Activated naive CD8-positive, alpha-beta T cell treated with anti-CD3 and anti-CD28 coated beads, Interleukin-2, amount 50 U/mL, for 24 hours (primary cell): Measurements from ENCODE around the gene NDUFAF8.

Experiments
- ATAC-seq: fragments of 150-1000 bp; cut with Tn5 transposase; one replicate; pipeline ENCODE4 v1.10.0; 2021
- DNase-seq: peaks from one replicate; pipeline ENCODE4 v3.0.0; 2021
- H3K27ac Mint-ChIP-seq: one replicate; pipeline ENCODE4 v1.8.0; 2021; ENCODE audit warnings: mild to moderate bottlenecking, mixed read lengths
- H3K27me3 Mint-ChIP-seq: one replicate; pipeline ENCODE4 v1.8.0; 2021; ENCODE audit warnings: mixed read lengths
- H3K36me3 Mint-ChIP-seq: one replicate; pipeline ENCODE4 v1.8.0; 2021; ENCODE audit warnings: low read depth, mixed read lengths
- H3K4me1 Mint-ChIP-seq: one replicate; pipeline ENCODE4 v1.8.0; 2021; ENCODE audit warnings: mixed read lengths
- H3K4me3 Mint-ChIP-seq: one replicate; pipeline ENCODE4 v1.8.0; 2021; ENCODE audit warnings: mild to moderate bottlenecking, moderate library complexity, mixed read lengths
- H3K9me3 Mint-ChIP-seq: one replicate; pipeline ENCODE4 v1.8.0; 2021; ENCODE audit warnings: mixed read lengths

Gene NDUFAF8

GRCh38 chr17:81273698-81274470, 34.8 kb downstream of the NDUFAF8 start:
- no peak for ATAC-seq
- Mint-ChIP-seq H3K9me3 (no peaks in the 10 kb centered on the region), H3K27ac (no peak overlapping the region), H3K36me3 (peaks cover 19% of the 10 kb centered on the region), H3K4me3 (no peak overlapping the region), H3K4me1 (no peaks in the 10 kb centered on the region), H3K27me3 (no peaks in the 10 kb centered on the region)
- no peak for DNase-seq

GRCh38 chr17:81274471-81274855, 35.3 kb downstream of the NDUFAF8 start:
- no peaks in the 10 kb centered on the region for H3K9me3 Mint-ChIP-seq
- H3K27ac Mint-ChIP-seq, result no peak overlapping the region

GRCh38 chr17:81276781-81277180, 37.7 kb downstream of the NDUFAF8 start:
- H3K36me3 Mint-ChIP-seq, result peaks cover 28% of the 10 kb centered on the region
- no peak for ATAC-seq
- no peak for DNase-seq
- no peak overlapping the region for H3K4me3 Mint-ChIP-seq
- no peaks in the 10 kb centered on the region for H3K9me3 Mint-ChIP-seq
- H3K4me1 Mint-ChIP-seq, result no peaks in the 10 kb centered on the region
- H3K27ac Mint-ChIP-seq, result no peak overlapping the region
- H3K27me3 Mint-ChIP-seq, result no peaks in the 10 kb centered on the region

More at GRCh38 chr17:81274471-81274855, 35.3 kb downstream of the NDUFAF8 start:
- ATAC-seq (no peak), DNase-seq (no peak)
- no peaks in the 10 kb centered on the region for H3K4me1 Mint-ChIP-seq
- no peak overlapping the region for H3K4me3 Mint-ChIP-seq
- H3K27me3 Mint-ChIP-seq, result no peaks in the 10 kb centered on the region
- H3K36me3 Mint-ChIP-seq, result peaks cover 22% of the 10 kb centered on the region

DNA sequence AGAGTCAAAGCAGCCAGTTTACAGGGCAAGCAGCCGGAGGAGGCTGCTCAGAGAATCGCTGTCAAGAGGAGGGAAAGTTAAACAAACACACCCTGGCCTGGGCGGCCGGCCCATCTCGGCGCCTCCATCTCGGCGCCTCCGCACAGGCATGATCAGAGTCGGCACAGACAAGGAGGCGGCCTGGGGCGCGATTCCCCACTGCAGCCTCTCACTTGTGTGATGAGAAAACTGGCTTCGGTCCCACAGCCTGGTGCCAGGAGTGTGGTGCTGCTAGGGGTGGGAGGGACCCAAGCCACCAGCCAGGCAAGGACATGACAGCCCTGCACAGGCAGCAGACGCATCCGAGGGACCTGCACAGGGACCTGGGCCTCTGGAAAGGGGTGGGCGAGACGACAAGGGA, 38.3 kb downstream of the NDUFAF8 start:
- Mint-ChIP-seq H3K4me1 (no peaks in the 10 kb centered on the region), H3K27me3 (no peaks in the 10 kb centered on the region), H3K36me3 (peaks cover 27% of the 10 kb centered on the region), H3K4me3 (no peak overlapping the region), H3K27ac (no peak overlapping the region), H3K9me3 (no peaks in the 10 kb centered on the region)
- no peak for ATAC-seq
- no peak for DNase-seq

DNA sequence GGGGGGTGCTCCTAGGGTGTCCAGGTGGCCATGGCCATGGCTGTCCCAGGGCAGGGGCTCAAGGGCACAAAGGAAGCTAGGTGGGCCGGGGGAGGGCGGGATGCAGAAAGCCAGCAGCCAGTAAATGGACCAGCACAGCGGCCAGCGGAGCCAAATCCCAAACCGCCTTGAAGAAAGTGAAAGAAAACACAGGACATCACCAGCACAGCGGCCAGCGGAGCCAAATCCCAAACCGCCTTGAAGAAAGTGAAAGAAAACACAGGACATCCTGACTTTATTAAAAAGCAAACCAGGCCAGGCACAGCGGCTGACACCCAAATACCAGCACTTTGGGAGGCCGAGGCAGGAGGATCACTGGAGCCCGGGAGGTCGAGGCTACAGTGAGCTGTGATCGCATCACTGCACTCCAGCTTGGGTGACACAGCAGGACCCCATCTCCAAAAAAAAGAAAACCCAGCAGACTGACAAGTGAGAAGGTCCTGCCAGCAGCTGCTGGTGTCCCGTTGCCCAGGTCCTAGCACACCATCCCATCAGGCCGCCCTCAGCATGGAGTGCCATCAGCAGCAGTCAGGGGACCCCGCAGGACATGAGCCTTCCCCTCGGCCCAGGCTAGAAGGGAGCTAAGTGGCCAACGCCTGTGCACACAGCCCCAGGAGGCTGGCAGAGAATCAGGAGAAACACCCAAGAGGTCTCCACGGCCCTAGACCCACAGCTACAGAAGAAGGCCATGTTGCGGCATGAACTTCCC, 39.0 kb downstream of the NDUFAF8 start:
- DNase-seq (no peak), ATAC-seq (no peak)
- Mint-ChIP-seq H3K27me3 (no peaks in the 10 kb centered on the region), H3K4me3 (no peak overlapping the region), H3K36me3 (peaks cover 23% of the 10 kb centered on the region), H3K27ac (no peak overlapping the region), H3K4me1 (no peaks in the 10 kb centered on the region), H3K9me3 (no peaks in the 10 kb centered on the region)

- Mint-ChIP-seq H3K9me3 (no peaks in the 10 kb centered on the region), H3K36me3 (peaks cover 21% of the 10 kb centered on the region), H3K27me3 (no peaks in the 10 kb centered on the region), H3K4me3 (no peak overlapping the region), H3K27ac (no peak overlapping the region), H3K4me1 (no peaks in the 10 kb centered on the region)
- DNase-seq (no peak), ATAC-seq (no peak)
Measured at GRCh38 chr17:81278831-81279230, 39.7 kb downstream of the NDUFAF8 start.

- ATAC-seq (no peak), DNase-seq (no peak)
- H3K4me3 Mint-ChIP-seq, result no peak overlapping the region
- no peaks in the 10 kb centered on the region for H3K27me3 Mint-ChIP-seq
- no peak overlapping the region for H3K27ac Mint-ChIP-seq
- no peaks in the 10 kb centered on the region for H3K9me3 Mint-ChIP-seq
- peaks cover 4% of the 10 kb centered on the region for H3K4me1 Mint-ChIP-seq
- peaks cover 24% of the 10 kb centered on the region for H3K36me3 Mint-ChIP-seq
Measured at GRCh38 chr17:81279278-81280275, 40.5 kb downstream of the NDUFAF8 start.

GRCh38 chr17:81280571-81280970, 41.5 kb downstream of the NDUFAF8 start:
- no peak for DNase-seq
- H3K4me1 Mint-ChIP-seq, result peaks cover 11% of the 10 kb centered on the region
- ATAC-seq, result no peak
- H3K9me3 Mint-ChIP-seq, result no peaks in the 10 kb centered on the region
- H3K27me3 Mint-ChIP-seq, result no peaks in the 10 kb centered on the region
- H3K27ac Mint-ChIP-seq, result no peak overlapping the region
- H3K4me3 Mint-ChIP-seq, result no peak overlapping the region
- H3K36me3 Mint-ChIP-seq, result peaks cover 22% of the 10 kb centered on the region

DNA sequence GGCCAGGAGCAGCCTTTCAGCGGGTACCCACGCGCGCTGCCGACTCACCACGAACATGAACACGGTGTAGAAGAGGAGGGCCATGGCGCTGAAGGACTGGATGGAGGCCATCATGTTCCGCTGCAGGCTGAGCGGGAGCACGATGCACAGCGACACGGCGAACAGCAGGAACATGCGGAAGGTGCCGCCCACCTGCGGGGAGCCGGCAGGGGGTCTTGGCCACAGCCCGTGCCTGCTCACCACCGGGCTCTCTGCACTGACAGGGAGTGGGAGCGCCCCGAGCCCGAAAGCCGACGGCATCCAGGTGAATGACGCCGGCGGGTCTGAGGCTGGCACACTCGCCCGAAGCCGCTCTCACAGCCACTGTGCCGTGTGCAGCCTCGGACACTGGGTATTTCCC, 43.0 kb downstream of the NDUFAF8 start:
- DNase-seq (no peak), ATAC-seq (no peak)
- peaks cover 27% of the 10 kb centered on the region for H3K4me1 Mint-ChIP-seq
- no peaks in the 10 kb centered on the region for H3K9me3 Mint-ChIP-seq
- no peak overlapping the region for H3K4me3 Mint-ChIP-seq
- H3K27me3 Mint-ChIP-seq, result no peaks in the 10 kb centered on the region
- H3K36me3 Mint-ChIP-seq, result peaks cover 18% of the 10 kb centered on the region
- H3K27ac Mint-ChIP-seq, result no peak overlapping the region

- Mint-ChIP-seq H3K9me3 (no peaks in the 10 kb centered on the region), H3K36me3 (peaks cover 18% of the 10 kb centered on the region), H3K27ac (no peak overlapping the region), H3K4me1 (peaks cover 27% of the 10 kb centered on the region), H3K4me3 (no peak overlapping the region), H3K27me3 (no peaks in the 10 kb centered on the region)
- no peak for ATAC-seq
- no peak for DNase-seq
Measured at GRCh38 chr17:81282876-81283275, 43.8 kb downstream of the NDUFAF8 start.

DNA sequence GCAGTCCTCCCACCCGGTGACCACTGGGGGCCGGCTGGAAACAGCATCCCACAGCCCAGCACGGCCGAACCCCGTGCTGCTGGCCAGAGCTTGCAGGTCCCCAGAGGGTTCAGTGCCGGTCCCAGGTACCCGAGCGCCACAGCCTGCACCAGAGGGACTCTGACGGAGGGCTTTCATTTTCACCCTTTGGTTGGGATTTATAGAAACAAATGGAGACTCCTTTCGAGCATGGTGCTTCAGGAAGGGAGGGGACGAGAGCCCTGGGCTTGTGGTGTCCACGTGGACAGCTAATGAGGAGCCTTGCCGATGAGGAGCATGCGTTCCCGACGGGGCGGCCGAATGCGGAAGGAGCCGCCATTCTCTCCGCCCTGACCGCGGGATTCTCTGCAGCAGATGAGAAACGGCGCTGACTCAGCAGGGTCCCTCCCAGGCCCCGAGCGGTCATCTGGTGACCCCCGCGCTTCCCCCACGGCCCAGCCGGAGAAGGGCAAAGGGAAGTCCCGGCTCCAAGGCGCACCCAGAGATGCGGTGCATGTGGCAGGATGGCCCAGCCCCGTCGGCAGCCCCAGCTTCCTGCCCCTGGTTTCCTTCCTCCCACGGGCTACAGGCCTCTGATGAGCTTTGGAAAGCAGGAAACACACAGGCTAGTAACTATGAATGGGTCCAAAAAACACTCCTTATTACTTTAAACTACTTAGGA, 46.2 kb downstream of the NDUFAF8 start:
- peak; percentile 72 for DNase-seq
- peaks cover 27% of the 10 kb centered on the region for H3K4me1 Mint-ChIP-seq

DNA sequence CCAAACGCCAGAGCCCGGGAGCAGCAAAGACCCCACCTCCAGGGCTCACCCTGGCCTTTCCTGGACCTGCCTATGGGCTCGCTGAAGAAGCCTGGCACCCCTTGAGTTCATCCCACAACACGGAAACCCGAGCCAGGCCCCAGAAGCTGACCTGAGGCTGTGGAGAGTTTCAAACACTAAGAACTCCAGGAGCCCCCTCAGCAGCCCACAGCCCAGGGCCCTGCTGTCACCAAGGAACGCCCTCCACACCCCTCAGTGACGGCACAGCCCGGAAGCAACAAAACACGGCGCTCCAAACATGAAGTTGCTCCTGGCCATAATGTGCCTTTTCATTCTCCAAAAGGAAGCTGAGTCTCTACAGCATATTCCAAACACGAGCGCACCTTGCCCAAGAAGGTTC, 46.8 kb downstream of the NDUFAF8 start:
- DNase-seq, result no peak
- peak overlapping the region; percentile 90 for H3K27ac Mint-ChIP-seq
- ATAC-seq, result no peak

More for the DNA sequence above, 46.2 kb downstream of the NDUFAF8 start:
- H3K27ac Mint-ChIP-seq, result peak overlapping the region; percentile 90
- ATAC-seq, result peak; percentile 87
- H3K4me3 Mint-ChIP-seq, result peak overlapping the region; percentile 83
- H3K9me3 Mint-ChIP-seq, result no peaks in the 10 kb centered on the region
- no peaks in the 10 kb centered on the region for H3K27me3 Mint-ChIP-seq
- H3K36me3 Mint-ChIP-seq, result peaks cover 13% of the 10 kb centered on the region

DNA sequence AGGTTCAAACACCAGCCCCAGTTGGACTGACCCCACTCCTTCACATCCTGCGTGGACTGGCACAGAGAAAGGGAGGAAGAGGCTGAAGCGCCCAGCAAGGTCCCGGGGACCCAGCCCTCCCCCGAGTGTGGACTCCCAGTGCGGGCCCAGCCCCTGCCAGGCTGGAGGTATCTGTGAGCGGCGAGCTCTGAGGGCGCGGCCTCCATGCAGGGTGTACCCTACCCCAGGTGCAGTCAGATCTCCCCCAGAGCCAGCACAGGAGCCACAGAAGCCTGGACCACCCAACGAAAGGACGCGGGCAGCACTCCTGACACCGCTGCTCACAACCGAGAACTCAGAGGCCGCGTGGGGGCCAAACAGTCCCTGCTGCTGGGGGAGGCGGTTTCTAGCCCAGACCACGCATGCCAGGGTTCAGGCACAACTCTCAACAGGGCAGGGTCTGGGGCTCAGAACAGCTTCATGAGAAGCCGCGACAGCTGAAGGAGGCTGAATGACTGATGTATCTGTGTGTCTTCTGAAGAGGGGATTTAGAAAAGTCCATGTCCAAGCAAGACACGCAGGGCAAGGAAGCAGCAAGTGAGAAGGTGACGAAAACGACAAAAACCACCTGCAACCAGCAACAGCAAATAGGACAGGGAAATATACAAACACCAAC, 47.5 kb downstream of the NDUFAF8 start:
- ATAC-seq, result no peak
- H3K36me3 Mint-ChIP-seq, result peaks cover 13% of the 10 kb centered on the region
- H3K4me1 Mint-ChIP-seq, result peaks cover 30% of the 10 kb centered on the region
- no peaks in the 10 kb centered on the region for H3K27me3 Mint-ChIP-seq
- DNase-seq, result no peak
- H3K27ac Mint-ChIP-seq, result peak overlapping the region; percentile 90
- H3K9me3 Mint-ChIP-seq, result no peaks in the 10 kb centered on the region
- H3K4me3 Mint-ChIP-seq, result peak overlapping the region; percentile 83

More for the DNA sequence above, 46.8 kb downstream of the NDUFAF8 start:
- H3K9me3 Mint-ChIP-seq, result no peaks in the 10 kb centered on the region
- H3K4me3 Mint-ChIP-seq, result peak overlapping the region; percentile 83
- peaks cover 13% of the 10 kb centered on the region for H3K36me3 Mint-ChIP-seq
- peaks cover 28% of the 10 kb centered on the region for H3K4me1 Mint-ChIP-seq
- H3K27me3 Mint-ChIP-seq, result no peaks in the 10 kb centered on the region
